Mammary epithelial cell (primary cell): ENCODE results near the gene MAP3K15.

Experiments used
- CTCF ChIP-seq, 2 donors: IDR thresholded peaks in 1 of 2; conservative IDR thresholded peaks in 1 of 2; 2 replicates each; pipeline ENCODE4 v1.5.1; 2011 to 2012; ENCODE audit warnings: inconsistent platforms in 2 of 2, low read length in 2 of 2, mild to moderate bottlenecking in 2 of 2, control low read depth in 1 of 2, low read depth in 1 of 2; ENCODE audit not compliant: insufficient read depth in 1 of 2; ENCODE audit errors: extremely low read depth in 1 of 2
- EZH2 ChIP-seq: IDR thresholded peaks from 2 replicates; pipeline ENCODE4 v1.6.1; 2012; ENCODE audit warnings: low read length, inconsistent platforms, borderline replicate concordance

DNA sequence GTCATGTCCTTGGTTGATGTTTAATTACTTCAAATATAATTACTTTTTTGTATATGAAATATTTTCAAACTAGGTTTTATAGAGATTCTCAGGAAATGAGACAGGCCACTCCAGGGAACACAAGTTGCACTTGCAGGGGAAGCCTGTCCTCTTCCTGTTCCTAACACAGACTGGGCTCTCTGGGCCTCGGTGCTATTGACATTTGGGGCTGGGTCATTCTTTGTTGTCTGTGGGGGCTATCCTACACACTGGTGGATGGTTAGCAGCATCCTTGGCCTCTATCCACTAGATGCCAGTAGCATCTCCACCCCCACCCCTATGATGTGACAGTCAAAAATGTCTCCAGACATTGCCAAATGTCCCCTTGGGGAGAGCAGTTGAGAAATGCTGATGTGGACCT, 49.3 kb upstream of the MAP3K15 start:
- TF ChIP-seq CTCF (conservative IDR thresholded peaks at IDR 0.05 in 1 of 2, IDR thresholded peaks at IDR 0.05 in 1 of 2; ENCODE audit: extremely low read depth in 1 of 2, insufficient read depth in 1 of 2, low read depth in 1 of 2, low read length in 2 of 2), result no peak
- no peak for TF ChIP-seq EZH2
